HL-60 (cell line): ENCODE measurements around the gene PRKAG1.

ENCODE experiments used
- DNase-seq, 2 experiments: peaks; one replicate each; pipeline ENCODE4 v3.0.0-alpha.2; 2010 to 2020; ENCODE audit warnings: low read depth in 1 of 2, low spot score in 1 of 2
- H3K27ac ChIP-seq: fragments of 250-450 bp; sonication (Bioruptor Pico); replicated peaks from 2 replicates; pipeline ENCODE4 v1.5.1; 2020; ENCODE audit warnings: mild to moderate bottlenecking, moderate library complexity
- H3K27me3 ChIP-seq: fragments of 250-450 bp; sonication (Bioruptor Pico); 2 replicates; pipeline ENCODE4 v1.5.1; 2021; ENCODE audit warnings: mild to moderate bottlenecking, moderate library complexity; ENCODE audit not compliant: insufficient read depth, poor library complexity, severe bottlenecking
- H3K4me3 ChIP-seq: replicated peaks from 2 replicates; pipeline ENCODE4 v1.5.1; 2011; ENCODE audit warnings: mild to moderate bottlenecking, control low read depth, low read length; ENCODE audit not compliant: insufficient read depth
- CTCF ChIP-seq: IDR thresholded peaks from one replicate; pipeline ENCODE4 v1.5.1; 2011; ENCODE audit warnings: low read length, control low read depth, inconsistent platforms; ENCODE audit not compliant: insufficient read depth
- GABPA ChIP-seq: IDR thresholded peaks from 2 replicates; pipeline ENCODE4 v1.6.1; 2012; ENCODE audit warnings: low read depth
- POLR2AphosphoS5 ChIP-seq: IDR thresholded peaks from 2 replicates; pipeline ENCODE4 v1.6.1; 2012; ENCODE audit warnings: low read depth
- SPI1 ChIP-seq: IDR thresholded peaks from 2 replicates; pipeline ENCODE4 v1.6.1; 2012; ENCODE audit warnings: low read depth, mild to moderate bottlenecking, borderline replicate concordance
- TF ChIP-seq, protein P1 (sequence below): IDR thresholded peaks from 2 replicates; pipeline ENCODE4 v1.6.1; 2012; ENCODE audit warnings: low read depth; ENCODE audit not compliant: insufficient replicate concordance

The PRKAG1 gene

GRCh38 chr12:49026678-49027480, 8.3 kb upstream of the PRKAG1 start:
- H3K27me3 ChIP-seq = no peaks in the 10 kb centered on the region
- no peak overlapping the region for H3K27ac ChIP-seq
- TF ChIP-seq SPI1 = no peak
- TF ChIP-seq, protein P1, sequence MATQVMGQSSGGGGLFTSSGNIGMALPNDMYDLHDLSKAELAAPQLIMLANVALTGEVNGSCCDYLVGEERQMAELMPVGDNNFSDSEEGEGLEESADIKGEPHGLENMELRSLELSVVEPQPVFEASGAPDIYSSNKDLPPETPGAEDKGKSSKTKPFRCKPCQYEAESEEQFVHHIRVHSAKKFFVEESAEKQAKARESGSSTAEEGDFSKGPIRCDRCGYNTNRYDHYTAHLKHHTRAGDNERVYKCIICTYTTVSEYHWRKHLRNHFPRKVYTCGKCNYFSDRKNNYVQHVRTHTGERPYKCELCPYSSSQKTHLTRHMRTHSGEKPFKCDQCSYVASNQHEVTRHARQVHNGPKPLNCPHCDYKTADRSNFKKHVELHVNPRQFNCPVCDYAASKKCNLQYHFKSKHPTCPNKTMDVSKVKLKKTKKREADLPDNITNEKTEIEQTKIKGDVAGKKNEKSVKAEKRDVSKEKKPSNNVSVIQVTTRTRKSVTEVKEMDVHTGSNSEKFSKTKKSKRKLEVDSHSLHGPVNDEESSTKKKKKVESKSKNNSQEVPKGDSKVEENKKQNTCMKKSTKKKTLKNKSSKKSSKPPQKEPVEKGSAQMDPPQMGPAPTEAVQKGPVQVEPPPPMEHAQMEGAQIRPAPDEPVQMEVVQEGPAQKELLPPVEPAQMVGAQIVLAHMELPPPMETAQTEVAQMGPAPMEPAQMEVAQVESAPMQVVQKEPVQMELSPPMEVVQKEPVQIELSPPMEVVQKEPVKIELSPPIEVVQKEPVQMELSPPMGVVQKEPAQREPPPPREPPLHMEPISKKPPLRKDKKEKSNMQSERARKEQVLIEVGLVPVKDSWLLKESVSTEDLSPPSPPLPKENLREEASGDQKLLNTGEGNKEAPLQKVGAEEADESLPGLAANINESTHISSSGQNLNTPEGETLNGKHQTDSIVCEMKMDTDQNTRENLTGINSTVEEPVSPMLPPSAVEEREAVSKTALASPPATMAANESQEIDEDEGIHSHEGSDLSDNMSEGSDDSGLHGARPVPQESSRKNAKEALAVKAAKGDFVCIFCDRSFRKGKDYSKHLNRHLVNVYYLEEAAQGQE = no peak
- no peak for TF ChIP-seq CTCF
- no peak for TF ChIP-seq POLR2AphosphoS5
- TF ChIP-seq GABPA = no peak
- DNase-seq = no peak
- H3K4me3 ChIP-seq = no peak overlapping the region

DNA sequence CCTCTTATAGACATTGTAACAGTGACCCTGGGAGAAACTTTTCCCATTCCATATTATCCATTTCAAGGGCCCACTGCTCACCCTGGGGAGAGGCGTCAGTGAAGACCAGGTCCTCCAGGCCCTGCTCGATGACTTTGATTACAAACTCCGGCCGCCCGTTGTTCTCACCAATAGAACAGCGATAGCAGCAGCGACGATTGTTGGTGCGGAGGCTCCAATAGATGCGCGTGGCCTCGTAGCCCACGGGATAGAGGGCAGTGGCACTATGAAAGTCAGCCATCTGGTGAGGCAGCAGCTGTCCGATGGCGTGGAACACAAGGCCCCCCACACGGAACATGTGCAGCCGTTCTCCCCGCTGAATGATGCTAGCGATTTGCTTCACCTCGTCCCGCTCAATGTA, 7.5 kb upstream of the PRKAG1 start:
- H3K27ac ChIP-seq = no peak overlapping the region
- no peak for DNase-seq
- TF ChIP-seq SPI1 (no peak), GABPA (no peak), POLR2AphosphoS5 (no peak), CTCF (no peak)
- TF ChIP-seq, protein P1 = no peak
- no peak overlapping the region for H3K4me3 ChIP-seq
- H3K27me3 ChIP-seq = no peaks in the 10 kb centered on the region

- DNase-seq = no peak
- no peaks in the 10 kb centered on the region for H3K27me3 ChIP-seq
- TF ChIP-seq CTCF = no peak
- TF ChIP-seq, protein P1 = no peak
- no peak for TF ChIP-seq SPI1
- no peak for TF ChIP-seq POLR2AphosphoS5
- TF ChIP-seq GABPA = no peak
- no peak overlapping the region for H3K4me3 ChIP-seq
- no peak overlapping the region for H3K27ac ChIP-seq
These were observed 6.9 kb upstream of the PRKAG1 start for GRCh38 chr12:49025463-49025862.
